Measurements from ENCODE around the gene VAV3.

Gene VAV3

GRCh38 chr1:107648071-107648470 lies 316.9 kb downstream of the VAV3 start:
- no peak for DNase-seq (ENCODE audit: low read depth in 3 of 3)

- DNase-seq (ENCODE audit: low read depth in 3 of 3), result no peak
Observed at GRCh38 chr1:107647012-107647411, 318.0 kb downstream of the VAV3 start.

DNA sequence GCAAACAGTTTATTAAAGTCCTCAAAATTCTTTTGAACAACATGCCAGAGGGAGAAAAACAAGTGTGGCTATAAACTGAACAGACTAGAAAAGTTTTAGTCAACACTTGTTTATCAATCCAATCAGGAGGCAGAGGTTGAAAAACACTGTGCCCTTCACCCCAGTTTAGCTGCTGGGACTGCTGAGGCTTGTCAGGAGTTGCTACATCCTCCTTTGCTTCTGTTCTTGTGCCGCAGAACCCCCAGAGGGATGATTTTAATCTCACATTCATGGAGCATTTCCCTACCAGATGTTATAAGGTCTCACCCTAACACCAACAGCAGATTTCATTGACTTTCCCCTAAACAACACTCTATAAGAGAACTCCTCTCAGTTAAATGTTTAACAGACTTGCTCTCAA lies 321.2 kb downstream of the VAV3 start:
- no peak for DNase-seq (ENCODE audit: low read depth in 3 of 3)

DNA sequence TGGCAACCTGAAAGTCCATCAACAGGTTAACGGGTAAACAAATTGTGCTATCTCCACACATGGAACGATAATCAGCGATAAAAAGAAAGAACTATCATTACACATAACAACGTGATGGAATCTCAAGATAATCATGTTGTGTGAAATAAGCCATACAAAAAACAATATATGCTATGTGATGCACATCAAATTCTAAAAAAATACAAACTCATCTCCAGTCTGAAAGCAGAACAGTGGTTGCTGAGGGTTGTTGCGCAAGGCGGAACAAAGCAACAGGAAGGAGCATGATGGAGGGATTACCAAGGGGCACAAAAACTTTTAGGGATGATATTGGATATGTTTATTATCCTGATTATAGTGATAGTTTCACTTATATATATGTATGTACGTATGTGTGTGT lies 324.8 kb downstream of the VAV3 start:
- no peak for DNase-seq (ENCODE audit: low read depth in 3 of 3)

GRCh38 chr1:107637101-107637500 lies 327.9 kb downstream of the VAV3 start:
- DNase-seq (ENCODE audit: low read depth in 3 of 3), result no peak

DNA sequence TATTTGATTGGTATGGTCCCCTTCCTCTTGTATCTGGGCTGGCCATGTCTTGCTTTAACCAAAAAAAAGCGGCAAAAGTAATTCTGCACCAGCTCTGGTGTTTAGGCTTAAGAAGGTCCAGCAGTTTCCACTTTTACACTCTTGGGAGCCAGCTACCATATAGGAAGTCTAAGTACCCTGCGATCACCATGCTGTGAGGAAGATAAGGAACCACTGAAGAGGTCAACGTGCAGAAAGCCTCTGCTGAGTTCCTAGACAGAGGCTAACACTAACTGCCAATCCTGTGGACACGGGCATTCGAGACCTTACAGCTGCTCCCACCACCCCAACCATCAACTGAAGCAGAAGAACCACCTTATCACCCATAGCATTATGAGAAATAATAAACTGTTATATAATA lies 331.4 kb downstream of the VAV3 start:
- DNase-seq (ENCODE audit: low read depth in 3 of 3), result no peak

DNA sequence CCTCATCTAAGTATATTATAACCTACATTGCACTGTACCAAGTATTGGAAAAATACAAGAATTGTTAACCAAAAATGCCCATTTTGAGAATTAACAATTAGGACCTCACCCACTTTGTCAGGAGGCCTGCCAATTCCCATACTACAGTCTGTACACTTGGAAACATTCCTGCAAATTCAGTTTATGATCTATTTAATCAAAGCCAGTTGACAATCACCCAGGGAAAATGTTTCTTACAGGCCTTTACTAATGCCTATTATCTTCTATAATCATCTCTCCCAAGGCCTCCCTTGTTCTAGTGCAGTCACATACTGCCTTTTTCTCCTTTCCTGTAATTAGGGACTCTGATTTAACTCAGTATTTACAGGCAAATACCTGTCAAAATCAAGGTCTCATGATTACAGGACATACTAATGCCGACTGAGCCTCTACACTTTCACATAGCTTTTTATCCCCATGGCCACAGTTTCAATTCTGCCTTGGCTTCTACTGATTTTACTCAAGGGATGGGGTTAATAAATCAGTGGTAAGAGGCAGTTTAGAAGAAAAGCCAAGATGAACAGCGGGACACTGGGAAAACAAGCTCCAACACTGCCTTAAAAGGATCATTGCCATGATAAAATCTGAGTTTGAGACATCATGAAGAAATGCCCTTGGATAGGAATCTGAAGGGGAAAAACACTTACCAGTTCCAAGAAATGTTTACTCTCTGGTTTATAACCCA lies 338.7 kb downstream of the VAV3 start:
- DNase-seq (ENCODE audit: low read depth in 3 of 3), result no peak

DNA sequence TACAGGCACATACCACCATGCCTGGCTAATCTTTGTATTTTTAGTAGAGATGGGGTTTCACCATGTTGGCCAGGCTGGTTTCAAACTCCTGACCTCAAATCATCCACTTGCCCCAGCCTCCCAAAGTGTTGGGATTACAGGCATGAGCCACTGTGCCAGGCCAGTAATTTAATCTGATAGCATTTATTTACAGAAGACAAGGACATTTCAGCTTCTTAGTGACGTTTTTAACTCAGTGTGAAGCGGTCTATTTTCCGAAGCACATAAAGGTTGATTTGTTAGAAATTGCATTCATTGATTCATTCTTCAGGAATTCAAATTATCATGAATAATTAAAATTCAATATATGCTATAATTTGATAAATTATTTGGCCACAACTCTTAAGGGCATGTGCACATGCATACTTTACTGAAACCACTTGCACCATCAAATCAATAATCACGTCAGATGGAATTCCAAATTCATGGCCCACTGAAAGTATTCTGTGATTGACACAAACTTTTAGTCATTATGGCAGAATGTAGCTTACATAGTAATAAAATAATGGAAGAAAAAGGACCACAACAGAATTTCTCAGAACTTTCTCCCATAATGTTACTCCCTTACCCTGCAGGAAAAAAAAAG lies 339.5 kb downstream of the VAV3 start:
- no peak for DNase-seq (ENCODE audit: low read depth in 3 of 3)

- no peak for DNase-seq (ENCODE audit: low read depth in 3 of 3)
Observed at GRCh38 chr1:107623431-107623830, 341.5 kb downstream of the VAV3 start.

- DNase-seq (ENCODE audit: low read depth in 3 of 3), result no peak
Observed at GRCh38 chr1:107622966-107623365, 342.0 kb downstream of the VAV3 start.

DNA sequence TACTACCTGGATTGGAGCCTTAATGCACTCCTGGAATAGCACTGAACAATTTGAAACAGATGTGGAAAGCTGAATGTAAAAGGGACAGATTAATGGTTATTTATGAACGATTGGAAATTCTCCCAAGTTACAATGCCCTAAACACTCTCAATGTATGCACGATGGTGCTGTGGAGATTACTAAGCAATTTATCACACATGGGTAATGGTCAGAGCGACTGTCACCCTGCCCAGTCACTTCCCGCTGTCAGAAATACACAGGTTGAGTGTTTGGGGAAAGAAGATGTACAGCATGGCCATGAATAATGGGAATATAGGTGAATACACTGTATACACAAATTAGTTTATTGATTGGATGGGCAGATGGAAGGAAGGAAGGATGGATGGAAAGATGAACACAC lies 342.4 kb downstream of the VAV3 start:
- DNase-seq (ENCODE audit: low read depth in 3 of 3), result no peak

DNA sequence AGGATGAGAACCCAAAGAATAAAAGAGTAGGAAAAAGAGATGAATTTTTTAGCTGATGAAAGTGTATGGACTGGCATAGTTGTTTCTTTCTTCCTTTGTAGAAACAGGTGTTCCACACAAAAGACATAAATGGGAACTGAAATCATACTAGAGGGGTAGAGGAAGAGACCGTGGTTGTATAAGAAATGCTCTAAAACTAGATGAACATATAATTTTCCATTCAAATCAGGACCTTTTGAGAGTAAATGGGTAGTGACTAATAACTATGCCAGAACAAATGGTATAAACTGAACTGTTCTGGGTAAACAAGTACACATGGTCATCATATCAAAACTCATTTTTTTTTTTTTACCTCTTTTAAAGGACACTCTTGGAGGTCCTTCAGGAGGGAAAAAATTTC lies 344.2 kb downstream of the VAV3 start:
- no peak for DNase-seq (ENCODE audit: low read depth in 3 of 3)

DNA sequence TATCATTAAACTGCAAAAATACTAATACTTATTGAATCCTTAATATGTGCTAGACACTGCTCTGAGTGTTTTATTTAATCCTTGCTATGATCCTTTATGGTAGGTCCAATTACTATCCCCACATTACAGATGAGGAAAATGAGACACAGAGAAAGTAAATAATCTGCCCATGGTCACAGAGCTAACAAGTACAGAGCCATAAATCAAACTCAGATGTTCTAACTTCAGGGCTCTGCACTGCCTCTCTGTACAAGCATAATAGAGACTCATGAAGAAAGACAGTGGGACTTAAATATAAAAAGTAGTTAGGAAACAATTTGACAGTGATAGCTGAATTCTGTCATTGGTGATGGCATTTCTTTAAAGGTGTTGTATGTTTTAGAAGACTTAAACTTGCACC lies 346.4 kb downstream of the VAV3 start:
- no peak for DNase-seq (ENCODE audit: low read depth in 3 of 3)

DNA sequence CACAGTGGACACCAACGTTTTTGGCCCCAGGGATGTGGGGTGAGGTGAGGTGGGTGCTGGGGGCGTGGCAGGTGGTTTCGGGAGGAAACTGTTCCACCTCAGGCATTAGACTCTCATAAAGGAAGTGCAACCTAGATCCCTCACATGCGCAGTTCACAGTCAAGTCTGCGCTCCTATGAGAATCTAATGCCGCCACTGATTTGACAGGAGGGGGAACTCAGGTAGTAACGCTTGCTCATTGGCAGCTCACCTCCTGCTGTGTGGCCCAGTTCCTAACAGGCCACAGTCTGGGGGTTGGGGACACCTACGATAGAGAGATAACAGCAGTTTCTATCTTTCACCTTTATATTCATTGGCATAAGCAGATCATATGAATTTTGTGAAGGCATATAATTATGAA lies 347.1 kb downstream of the VAV3 start:
- no peak for DNase-seq (ENCODE audit: low read depth in 3 of 3)

DNA sequence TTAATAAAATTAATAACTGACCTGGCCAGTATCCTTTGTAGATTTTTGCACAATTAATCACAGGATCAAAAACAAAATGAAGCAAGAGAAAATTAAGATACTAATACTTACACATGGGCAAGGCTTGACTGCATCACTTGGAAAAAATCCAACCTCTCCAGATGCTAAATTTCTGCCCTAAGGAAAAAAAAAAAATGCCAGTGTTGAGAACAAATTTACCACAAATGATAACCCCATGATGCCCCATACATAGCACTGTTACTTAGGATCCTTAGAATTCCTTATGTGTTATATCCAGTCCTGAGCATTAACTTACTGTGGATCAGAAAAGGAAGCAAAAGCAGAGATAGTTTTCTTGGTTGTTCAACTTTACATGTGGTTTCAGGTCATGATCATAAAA lies 347.5 kb downstream of the VAV3 start:
- no peak for DNase-seq (ENCODE audit: low read depth in 3 of 3)

- no peak for DNase-seq (ENCODE audit: low read depth in 3 of 3)
Observed at GRCh38 chr1:107609808-107610207, 355.2 kb downstream of the VAV3 start.

- no peak for DNase-seq (ENCODE audit: low read depth in 3 of 3)
Observed at GRCh38 chr1:107604825-107605224, 360.2 kb downstream of the VAV3 start.

DNA sequence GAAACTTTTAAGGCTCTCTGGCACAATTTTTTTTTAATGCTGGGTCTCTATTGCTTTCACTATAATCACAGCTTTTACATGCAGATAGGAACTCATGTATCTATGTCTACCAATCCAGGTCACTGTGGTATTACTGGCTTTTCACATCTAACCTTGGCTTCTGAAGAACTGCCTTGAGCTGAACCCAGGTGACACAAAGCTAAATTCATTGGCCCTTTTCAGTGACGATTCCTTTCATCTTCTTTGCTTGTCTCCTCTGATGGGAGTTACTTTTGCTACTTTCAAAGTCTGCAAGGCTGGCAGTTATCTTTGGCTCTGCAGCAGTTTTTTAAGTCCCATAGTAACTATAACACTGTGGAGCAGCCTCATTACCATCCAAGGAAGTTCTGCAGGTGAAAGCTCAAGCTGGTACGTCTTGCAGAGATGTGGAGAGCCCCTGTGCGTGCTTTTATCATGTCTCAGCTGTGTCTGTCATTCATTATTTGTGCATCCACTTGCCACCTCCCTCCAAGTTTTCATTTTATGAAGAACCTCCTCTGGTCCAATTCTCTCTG lies 364.3 kb downstream of the VAV3 start:
- DNase-seq (ENCODE audit: low read depth in 3 of 3), result no peak

GRCh38 chr1:107599220-107599619 lies 365.8 kb downstream of the VAV3 start:
- DNase-seq (ENCODE audit: low read depth in 3 of 3), result no peak

- no peak for DNase-seq (ENCODE audit: low read depth in 3 of 3)
Observed at GRCh38 chr1:107597290-107597689, 367.7 kb downstream of the VAV3 start.

- DNase-seq (ENCODE audit: low read depth in 3 of 3), result no peak
Observed at GRCh38 chr1:107594536-107594935, 370.4 kb downstream of the VAV3 start.

- DNase-seq (ENCODE audit: low read depth in 3 of 3), result no peak
Observed at GRCh38 chr1:107593501-107594209, 371.3 kb downstream of the VAV3 start.

Measured in stimulated activated CD4-positive, alpha-beta T cell treated with anti-CD3 and anti-CD28 coated beads, TNF-alpha, amount 100 ng/mL, for 48 hours (primary cell).